ENCODE data around the gene POR.

- no peak for TF ChIP-seq CTCF (IDR thresholded peaks at IDR 0.05)
- no peak for TF ChIP-seq EP300 (IDR thresholded peaks at IDR 0.05)
- no peak for TF ChIP-seq POLR2A (IDR thresholded peaks at IDR 0.05)
Observed at GRCh38 chr7:75971309-75971960, 56.5 kb downstream of the POR start.

Measured in sigmoid colon (tissue), 4 donors.